Mesenteric fat pad (tissue), 1 donor: ENCODE measurements around the gene EPHA3. TPM values are rescaled to one million over a fixed set of nuclear protein-coding genes. Genes with fewer than 3 reads are reported as not detected.

Experiments
- DNase-seq: peaks from one replicate; pipeline ENCODE4 v3.0.0-alpha.2; 2020; ENCODE audit warnings: low spot score
- total RNA-seq: library from RNA; stranded (reverse); fragmentation: NEBNext Ultra II Directional; extraction: Animal tissue kit (Norgen Biotek cat#: 25700); gene quantifications from one replicate; pipeline ENCODE4 v1.2.1, GENCODE V29; 2021
- donor health status: DM: yes; HTN: yes; CAD: no.

Gene EPHA3
- total RNA-seq, 1 donor from 2014 or later, result 2.8 TPM

GRCh38 chr3:89144080-89144479 lies 36.7 kb downstream of the EPHA3 start:
- DNase-seq, result no peak

- DNase-seq, result no peak
These were observed 38.6 kb downstream of the EPHA3 start for GRCh38 chr3:89145995-89146394.

GRCh38 chr3:89154416-89154815 lies 47.0 kb downstream of the EPHA3 start:
- DNase-seq, result no peak

GRCh38 chr3:89155811-89156210 lies 48.4 kb downstream of the EPHA3 start:
- DNase-seq, result no peak

- no peak for DNase-seq
These were observed 50.2 kb downstream of the EPHA3 start for GRCh38 chr3:89157575-89157974.

GRCh38 chr3:89159605-89160004 lies 52.2 kb downstream of the EPHA3 start:
- no peak for DNase-seq

- no peak for DNase-seq
These were observed 57.4 kb downstream of the EPHA3 start for GRCh38 chr3:89164774-89165173.

- DNase-seq, result no peak
These were observed 58.3 kb downstream of the EPHA3 start for GRCh38 chr3:89165636-89166263.

GRCh38 chr3:89171687-89172545 lies 64.5 kb downstream of the EPHA3 start:
- no peak for DNase-seq

GRCh38 chr3:89173546-89173945 lies 66.1 kb downstream of the EPHA3 start:
- DNase-seq, result no peak

GRCh38 chr3:89179355-89180001 lies 72.1 kb downstream of the EPHA3 start:
- no peak for DNase-seq

- DNase-seq, result no peak
These were observed 72.9 kb downstream of the EPHA3 start for GRCh38 chr3:89180334-89180733.

GRCh38 chr3:89182056-89182455 lies 74.6 kb downstream of the EPHA3 start:
- DNase-seq, result no peak

- DNase-seq, result no peak
These were observed 77.0 kb downstream of the EPHA3 start for GRCh38 chr3:89184151-89184995.

GRCh38 chr3:89186456-89186855 lies 79.0 kb downstream of the EPHA3 start:
- no peak for DNase-seq

- DNase-seq, result no peak
These were observed 91.2 kb downstream of the EPHA3 start for GRCh38 chr3:89198591-89198990.

- DNase-seq, result no peak
These were observed 105.2 kb downstream of the EPHA3 start for GRCh38 chr3:89212619-89213018.

- DNase-seq, result no peak
These were observed 108.8 kb downstream of the EPHA3 start for GRCh38 chr3:89216016-89216739.

GRCh38 chr3:89217148-89217685 lies 109.8 kb downstream of the EPHA3 start:
- DNase-seq, result no peak

- no peak for DNase-seq
These were observed 114.5 kb downstream of the EPHA3 start for GRCh38 chr3:89221924-89222323.
